KMS-11 (cell line): ENCODE measurements around the gene PRSS12.

Experiments used
- H2AFZ ChIP-seq: fragments of 200-600 bp; sonication (generic); 2 replicates; pipeline ENCODE4 v1.6.1; 2016; ENCODE audit warnings: antibody characterized with exemption, mixed run types, low read depth
- H3K27ac ChIP-seq: fragments of 200-600 bp; sonication (generic); 2 replicates; pipeline ENCODE4 v1.6.1; 2016; ENCODE audit warnings: mild to moderate bottlenecking, mixed run types
- H3K27me3 ChIP-seq: fragments of 200-600 bp; sonication (generic); 2 replicates; pipeline ENCODE4 v1.6.1; 2017; ENCODE audit warnings: mild to moderate bottlenecking, low read depth, mixed run types, moderate library complexity; ENCODE audit not compliant: insufficient read depth
- H3K36me3 ChIP-seq: fragments of 200-600 bp; sonication (generic); 2 replicates; pipeline ENCODE4 v1.6.1; 2017; ENCODE audit warnings: mild to moderate bottlenecking, mixed run types; ENCODE audit not compliant: insufficient read depth
- H3K4me1 ChIP-seq: fragments of 200-600 bp; sonication (generic); 2 replicates; pipeline ENCODE4 v1.6.1; 2016; ENCODE audit warnings: mild to moderate bottlenecking, low read depth, mixed run types; ENCODE audit not compliant: poor library complexity, severe bottlenecking
- H3K4me2 ChIP-seq: fragments of 200-600 bp; sonication (generic); 2 replicates; pipeline ENCODE4 v1.7.0; 2016; ENCODE audit warnings: mild to moderate bottlenecking, mixed run types
- H3K4me3 ChIP-seq: fragments of 200-600 bp; sonication (generic); IDR thresholded peaks from 2 replicates; pipeline ENCODE4 v1.6.1; 2017; ENCODE audit warnings: low read depth, low read length, mixed read lengths; ENCODE audit not compliant: insufficient read depth
- H3K79me2 ChIP-seq: fragments of 200-600 bp; sonication (generic); 2 replicates; pipeline ENCODE4 v1.6.1; 2016; ENCODE audit warnings: low read depth, mixed run types; ENCODE audit not compliant: insufficient read depth
- H3K9ac ChIP-seq: fragments of 200-600 bp; sonication (generic); 2 replicates; pipeline ENCODE4 v1.6.1; 2016; ENCODE audit warnings: mild to moderate bottlenecking, mixed run types
- H4K20me1 ChIP-seq: fragments of 200-600 bp; sonication (generic); 2 replicates; pipeline ENCODE4 v1.6.1; 2016; ENCODE audit warnings: mild to moderate bottlenecking, mixed run types; ENCODE audit not compliant: insufficient read depth
- TF ChIP-seq, protein P1 (sequence below): fragments of 200-600 bp; sonication (generic); conservative IDR thresholded peaks from 2 replicates; pipeline ENCODE4 v1.6.1; 2017; ENCODE audit warnings: low read depth, mild to moderate bottlenecking, antibody characterized with exemption, low read length, moderate library complexity, mixed read lengths

The PRSS12 gene

DNA sequence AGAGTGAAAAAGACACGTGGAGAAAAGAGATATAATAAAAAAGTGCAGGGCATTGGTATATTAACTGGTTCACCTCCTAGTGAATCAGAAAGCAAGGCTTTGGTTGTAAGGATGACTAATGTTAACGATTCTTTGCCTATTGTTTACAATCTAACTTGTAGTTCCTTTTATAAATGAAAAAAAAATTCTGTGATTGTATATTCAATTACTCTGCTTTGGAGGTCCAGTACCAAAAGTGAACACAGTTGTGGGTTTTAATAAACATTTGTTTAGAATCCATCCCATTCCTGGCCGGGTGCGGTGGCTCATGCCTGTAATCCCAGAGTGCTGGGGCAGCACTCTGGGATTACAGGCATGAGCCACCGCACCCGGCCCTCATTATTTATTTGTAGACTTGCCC lies 36.9 kb upstream of the PRSS12 start:
- Histone ChIP-seq H3K36me3 (no peaks in the 10 kb centered on the region), H3K27ac (no peak overlapping the region), H2AFZ (no peak overlapping the region), H3K4me2 (no peak overlapping the region), H3K79me2 (no peaks in the 10 kb centered on the region), H3K4me1 (no peaks in the 10 kb centered on the region), H3K9ac (no peak overlapping the region), H3K27me3 (no peaks in the 10 kb centered on the region), H4K20me1 (no peaks in the 10 kb centered on the region), H3K4me3 (no peak overlapping the region)
- TF ChIP-seq, protein P1, sequence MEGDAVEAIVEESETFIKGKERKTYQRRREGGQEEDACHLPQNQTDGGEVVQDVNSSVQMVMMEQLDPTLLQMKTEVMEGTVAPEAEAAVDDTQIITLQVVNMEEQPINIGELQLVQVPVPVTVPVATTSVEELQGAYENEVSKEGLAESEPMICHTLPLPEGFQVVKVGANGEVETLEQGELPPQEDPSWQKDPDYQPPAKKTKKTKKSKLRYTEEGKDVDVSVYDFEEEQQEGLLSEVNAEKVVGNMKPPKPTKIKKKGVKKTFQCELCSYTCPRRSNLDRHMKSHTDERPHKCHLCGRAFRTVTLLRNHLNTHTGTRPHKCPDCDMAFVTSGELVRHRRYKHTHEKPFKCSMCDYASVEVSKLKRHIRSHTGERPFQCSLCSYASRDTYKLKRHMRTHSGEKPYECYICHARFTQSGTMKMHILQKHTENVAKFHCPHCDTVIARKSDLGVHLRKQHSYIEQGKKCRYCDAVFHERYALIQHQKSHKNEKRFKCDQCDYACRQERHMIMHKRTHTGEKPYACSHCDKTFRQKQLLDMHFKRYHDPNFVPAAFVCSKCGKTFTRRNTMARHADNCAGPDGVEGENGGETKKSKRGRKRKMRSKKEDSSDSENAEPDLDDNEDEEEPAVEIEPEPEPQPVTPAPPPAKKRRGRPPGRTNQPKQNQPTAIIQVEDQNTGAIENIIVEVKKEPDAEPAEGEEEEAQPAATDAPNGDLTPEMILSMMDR, result no peak

DNA sequence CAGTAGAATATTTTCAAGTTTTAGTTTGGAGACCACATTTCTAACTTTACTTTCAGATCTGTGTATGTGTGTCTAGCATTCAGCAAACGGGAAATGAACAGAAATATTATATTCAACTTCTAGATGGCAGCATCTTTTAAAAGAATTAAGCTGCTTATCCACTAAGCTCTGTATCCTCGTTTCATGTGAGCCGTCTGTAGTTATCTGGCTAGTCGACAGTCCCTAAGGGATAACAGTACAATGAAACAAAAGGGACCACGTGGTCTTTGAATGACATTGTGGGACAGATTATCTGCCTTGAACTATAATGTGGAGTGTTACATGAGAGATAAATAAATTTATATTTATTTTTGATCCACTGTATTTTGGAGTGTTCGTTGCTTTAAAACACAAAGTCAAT lies 35.8 kb upstream of the PRSS12 start:
- Histone ChIP-seq H3K27me3 (no peaks in the 10 kb centered on the region), H3K79me2 (no peaks in the 10 kb centered on the region), H3K9ac (no peak overlapping the region), H3K36me3 (no peaks in the 10 kb centered on the region), H3K27ac (no peak overlapping the region), H2AFZ (no peak overlapping the region), H4K20me1 (no peaks in the 10 kb centered on the region), H3K4me3 (no peak overlapping the region), H3K4me1 (no peaks in the 10 kb centered on the region), H3K4me2 (no peak overlapping the region)
- TF ChIP-seq, protein P1, result no peak

DNA sequence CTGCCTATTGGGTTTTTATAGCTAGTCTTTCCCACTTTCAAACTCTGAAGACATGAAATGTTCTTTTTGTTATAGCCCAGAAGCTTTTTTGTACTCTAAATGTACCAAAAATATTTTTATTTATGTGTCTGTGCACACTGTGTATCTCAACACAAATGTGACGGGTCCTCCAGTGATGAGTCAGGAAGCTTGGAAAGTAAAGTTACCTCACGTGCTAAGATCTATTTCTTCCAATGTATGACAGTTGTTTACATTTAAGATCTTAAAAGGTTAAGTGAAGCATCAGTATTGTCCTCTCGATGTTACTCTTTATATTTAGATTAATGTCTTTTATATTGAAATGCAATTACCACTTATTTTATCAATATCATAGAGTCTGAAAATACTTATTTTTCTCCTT lies 29.1 kb upstream of the PRSS12 start:
- no peak overlapping the region for H3K4me3 ChIP-seq
- TF ChIP-seq, protein P1, result no peak
- H3K27me3 ChIP-seq, result no peaks in the 10 kb centered on the region
- H3K9ac ChIP-seq, result no peak overlapping the region
- H3K36me3 ChIP-seq, result no peaks in the 10 kb centered on the region
- H3K4me1 ChIP-seq, result no peaks in the 10 kb centered on the region
- H4K20me1 ChIP-seq, result no peaks in the 10 kb centered on the region
- H2AFZ ChIP-seq, result no peak overlapping the region
- no peak overlapping the region for H3K4me2 ChIP-seq
- no peaks in the 10 kb centered on the region for H3K79me2 ChIP-seq
- H3K27ac ChIP-seq, result no peak overlapping the region

DNA sequence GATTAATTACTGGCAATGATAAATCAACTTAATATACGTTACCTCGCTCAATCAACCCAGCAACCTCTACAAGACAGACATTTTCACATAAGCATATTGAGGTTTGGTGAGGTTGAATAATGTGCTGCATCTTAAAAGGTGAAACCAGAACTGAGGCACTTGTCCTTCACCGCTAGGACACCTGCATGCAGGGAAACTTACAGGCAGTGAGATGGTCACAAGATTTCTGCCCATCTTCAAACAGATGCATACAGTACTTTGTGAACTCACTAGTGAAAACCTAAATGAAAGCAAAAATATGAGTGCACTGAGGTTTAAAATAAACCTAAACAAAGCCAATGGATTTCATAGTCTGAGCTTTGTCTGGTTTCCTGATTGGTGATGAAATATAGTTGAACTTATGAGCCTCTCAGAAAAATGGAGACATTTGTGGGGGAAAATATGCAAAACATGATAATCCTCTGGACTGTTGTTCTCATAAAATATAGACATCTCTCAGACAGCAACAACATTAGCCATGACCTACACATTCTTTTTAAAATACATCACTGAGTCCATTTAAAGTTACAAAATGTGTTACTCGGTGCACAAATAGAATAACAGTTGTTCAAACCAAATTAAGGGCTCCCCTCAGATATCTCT lies 20.9 kb upstream of the PRSS12 start:
- Histone ChIP-seq H3K4me2 (peak overlapping the region; percentile 15; the same call in 1 of the 2 replicates), H3K4me1 (peaks cover 8% of the 10 kb centered on the region)
- TF ChIP-seq, protein P1, result no peak

More for the DNA sequence above, 20.9 kb upstream of the PRSS12 start:
- no peak overlapping the region for H3K9ac ChIP-seq
- H4K20me1 ChIP-seq, result no peaks in the 10 kb centered on the region
- H3K27me3 ChIP-seq, result no peaks in the 10 kb centered on the region
- no peak overlapping the region for H2AFZ ChIP-seq
- no peak overlapping the region for H3K27ac ChIP-seq
- H3K36me3 ChIP-seq, result no peaks in the 10 kb centered on the region
- no peak overlapping the region for H3K4me3 ChIP-seq
- no peaks in the 10 kb centered on the region for H3K79me2 ChIP-seq
